Breast epithelium (tissue), 4 donors: ENCODE data around the gene CCDC171. TPM values are rescaled to one million over a fixed set of nuclear protein-coding genes. Genes with fewer than 3 reads are reported as not detected.

Experiments used
- DNase-seq, 2 donors: peaks; one replicate each; pipeline ENCODE4 v3.0.0-alpha.2; 2019; ENCODE audit warnings: low spot score in 2 of 2
- H3K27ac ChIP-seq, 2 donors: fragments of 200-600 bp; sonication (generic) in 1 of 2; one replicate each; pipeline ENCODE4 v1.5.1; 2016 to 2019; ENCODE audit warnings: mild to moderate bottlenecking in 1 of 2
- H3K27me3 ChIP-seq, 2 donors: fragments of 200-600 bp; sonication (generic) in 1 of 2; one replicate each; pipeline versions ENCODE4 v1.5.1 to v1.6.0; 2017 to 2019; ENCODE audit warnings: control low read depth in 1 of 2, mild to moderate bottlenecking in 1 of 2
- H3K36me3 ChIP-seq: fragments of 200-600 bp; one replicate; pipeline ENCODE4 v1.5.1; 2019
- H3K4me1 ChIP-seq, 2 donors: fragments of 200-600 bp; sonication (generic); one replicate each; pipeline ENCODE4 v1.5.1; 2016 to 2019; ENCODE audit warnings: control low read depth in 1 of 2
- H3K4me3 ChIP-seq, 3 donors: fragments of 200-600 bp; sonication (generic); 1 replicate in 2 of 3; 2 replicates in 1 of 3; pipeline ENCODE4 v1.5.1; 2016 to 2019; ENCODE audit warnings: mild to moderate bottlenecking in 3 of 3, moderate library complexity in 2 of 3
- H3K9me3 ChIP-seq, 2 donors: fragments of 200-600 bp; sonication (generic) in 1 of 2; one replicate each; pipeline ENCODE4 v1.5.1; 2016 to 2019; ENCODE audit warnings: control low read depth in 1 of 2
- CTCF ChIP-seq, 3 donors: fragments of 450-650 bp; IDR thresholded peaks; one replicate each; pipeline ENCODE4 v1.5.1; 2016 to 2017; ENCODE audit warnings: antibody characterized with exemption in 3 of 3, mild to moderate bottlenecking in 3 of 3, moderate library complexity in 3 of 3
- POLR2A ChIP-seq: fragments of 450-650 bp; IDR thresholded peaks from one replicate; pipeline ENCODE4 v1.6.1; 2016; ENCODE audit warnings: antibody characterized with exemption, mild to moderate bottlenecking, moderate library complexity
- POLR2AphosphoS5 ChIP-seq, 3 donors: sonication (generic); formaldehyde crosslinking; IDR thresholded peaks; one replicate each; pipeline ENCODE4 v1.6.1; 2017; ENCODE audit warnings: antibody characterized with exemption in 3 of 3
- intact Hi-C: fragments of 100-400 bp; cut with DNase I; formaldehyde crosslinking; loops from one replicate; pipeline ENCODE4 v1.15.1; 2023; ENCODE audit warnings: low total_unique reads
- total RNA-seq, 3 donors: library from RNA; depleted of rRNA; stranded (reverse); fragments of >200 nt; gene quantifications; one replicate each; pipeline ENCODE4 v1.1.0, GENCODE V29; 2016

Gene CCDC171
- total RNA-seq, 3 donors from 2014 or later: 4.8 to 8.8 (median 5.6) TPM

- intact Hi-C loops: no loop called here
- Histone ChIP-seq H3K27me3 (no peaks in the 10 kb centered on the region), H3K4me1 (no peaks in the 10 kb centered on the region), H3K27ac (no peak overlapping the region), H3K36me3 (no peaks in the 10 kb centered on the region), H3K4me3 (no peak overlapping the region), H3K9me3 (no peaks in the 10 kb centered on the region)
- no peak for TF ChIP-seq POLR2A
- no peak for TF ChIP-seq CTCF (IDR thresholded peaks at IDR 0.05)
- TF ChIP-seq POLR2AphosphoS5 (IDR thresholded peaks at IDR 0.05): no peak
- DNase-seq: no peak
These were observed 374.3 kb downstream of the CCDC171 start for GRCh38 chr9:15927161-15927560.

GRCh38 chr9:15935661-15936305, 382.9 kb downstream of the CCDC171 start:
- no peak overlapping the region for H3K27ac ChIP-seq
- intact Hi-C loops: no loop called here
- H3K27me3 ChIP-seq: no peaks in the 10 kb centered on the region
- no peak for DNase-seq
- no peak overlapping the region for H3K4me3 ChIP-seq
- no peaks in the 10 kb centered on the region for H3K9me3 ChIP-seq
- no peaks in the 10 kb centered on the region for H3K36me3 ChIP-seq
- no peak for TF ChIP-seq POLR2AphosphoS5 (IDR thresholded peaks at IDR 0.05)
- no peak for TF ChIP-seq POLR2A
- no peak for TF ChIP-seq CTCF (IDR thresholded peaks at IDR 0.05)
- H3K4me1 ChIP-seq: no peaks in the 10 kb centered on the region

GRCh38 chr9:15936306-15936921, 383.6 kb downstream of the CCDC171 start:
- TF ChIP-seq CTCF (IDR thresholded peaks at IDR 0.05): no peak
- no peak for TF ChIP-seq POLR2A
- TF ChIP-seq POLR2AphosphoS5 (IDR thresholded peaks at IDR 0.05): no peak
- no peaks in the 10 kb centered on the region for H3K9me3 ChIP-seq
- no peak for DNase-seq
- H3K4me3 ChIP-seq: no peak overlapping the region
- H3K27me3 ChIP-seq: no peaks in the 10 kb centered on the region
- intact Hi-C loops: no loop called here
- peak overlapping the region in 1 of 2 donors; percentile 30 for H3K27ac ChIP-seq
- no peaks in the 10 kb centered on the region for H3K36me3 ChIP-seq
- no peaks in the 10 kb centered on the region for H3K4me1 ChIP-seq

- TF ChIP-seq POLR2AphosphoS5 (IDR thresholded peaks at IDR 0.05): no peak
- no peak for TF ChIP-seq CTCF (IDR thresholded peaks at IDR 0.05)
- no peak for TF ChIP-seq POLR2A
- intact Hi-C loops: loop anchor here (5.0 kb wide), 1 partner anchor 1044 kb away; no protein-coding TSS in a partner anchor
- Histone ChIP-seq H3K9me3 (no peaks in the 10 kb centered on the region), H3K4me1 (no peaks in the 10 kb centered on the region), H3K4me3 (no peak overlapping the region), H3K36me3 (no peaks in the 10 kb centered on the region), H3K27me3 (no peaks in the 10 kb centered on the region), H3K27ac (no peak overlapping the region)
- DNase-seq: no peak
These were observed 390.1 kb downstream of the CCDC171 start for GRCh38 chr9:15942831-15943424.

- H3K27me3 ChIP-seq: no peaks in the 10 kb centered on the region
- H3K36me3 ChIP-seq: no peaks in the 10 kb centered on the region
- H3K4me1 ChIP-seq: no peaks in the 10 kb centered on the region
- intact Hi-C loops: loop anchor here (5.0 kb wide), 1 partner anchor 1043 kb away; no protein-coding TSS in a partner anchor
- TF ChIP-seq POLR2A (no peak), POLR2AphosphoS5 (IDR thresholded peaks at IDR 0.05) (no peak), CTCF (IDR thresholded peaks at IDR 0.05) (no peak)
- no peaks in the 10 kb centered on the region for H3K9me3 ChIP-seq
- no peak overlapping the region for H3K4me3 ChIP-seq
- no peak overlapping the region for H3K27ac ChIP-seq
- no peak for DNase-seq
These were observed 391.5 kb downstream of the CCDC171 start for GRCh38 chr9:15944341-15944740.
